ENCODE data around the gene FKBP7. TPM values are rescaled to one million over a fixed set of nuclear protein-coding genes. Genes with fewer than 3 reads are reported as not detected.
A peak's percentile ranks its signal among the peaks of the same experiment; 100 is the strongest.

FKBP7 gene
- total and polyA plus RNA-seq, 2 of the 13 experiments (the other 11 are each of a cell fraction or from before 2014, with no cell fraction given), result 12.4 to 14.8 TPM

GRCh38 chr2:178449700-178450523, 28.5 kb downstream of the FKBP7 start (continued):
- no peak for TF ChIP-seq ZNF460 (CRISPR knock-in tag; IDR thresholded peaks at IDR 0.05; ENCODE audit: borderline replicate concordance)
- TF ChIP-seq CREB1 (IDR thresholded peaks at IDR 0.05), result no peak
- peak; percentile 67; the same call in 1 of the 2 replicates for TF ChIP-seq CREB1 (CRISPR knock-in tag; IDR thresholded peaks at IDR 0.05)
- no peak for TF ChIP-seq ZNF879 (CRISPR knock-in tag; IDR thresholded peaks at IDR 0.05)
- no peak for TF ChIP-seq NFE2L2 (IDR thresholded peaks at IDR 0.05; ENCODE audit: low read length)
- no peak for TF ChIP-seq ZNF775 (CRISPR knock-in tag; IDR thresholded peaks at IDR 0.05; ENCODE audit: borderline replicate concordance)
- 0 out of 2 replicates have a peak, but pooled peaks have one; percentile 54 for TF ChIP-seq NFKBIZ (CRISPR knock-in tag; IDR thresholded peaks at IDR 0.05)
- TF ChIP-seq GTF2F1 (IDR thresholded peaks at IDR 0.05; ENCODE audit: low read length), result no peak
- 0 out of 2 replicates have a peak, but pooled peaks have one; percentile 47 for TF ChIP-seq HMG20A (CRISPR knock-in tag; IDR thresholded peaks at IDR 0.05; ENCODE audit: borderline replicate concordance)
- TF ChIP-seq ONECUT2 (CRISPR knock-in tag; IDR thresholded peaks at IDR 0.05), result no peak
- TF ChIP-seq PITX1 (CRISPR knock-in tag; IDR thresholded peaks at IDR 0.05), result no peak
- TF ChIP-seq TBP (CRISPR knock-in tag; IDR thresholded peaks at IDR 0.05), result no peak
- no peak for TF ChIP-seq ZNF713 (CRISPR knock-in tag; IDR thresholded peaks at IDR 0.05)
- no peak for TF ChIP-seq YEATS4 (CRISPR knock-in tag; IDR thresholded peaks at IDR 0.05; ENCODE audit: borderline replicate concordance)
- TF ChIP-seq ZNF747 (CRISPR knock-in tag; IDR thresholded peaks at IDR 0.05; ENCODE audit: borderline replicate concordance), result no peak
- no peak; the same call in 1 of the 2 replicates for TF ChIP-seq ARID5B (CRISPR knock-in tag; IDR thresholded peaks at IDR 0.05)
- TF ChIP-seq SAP130 (CRISPR knock-in tag; IDR thresholded peaks at IDR 0.05; ENCODE audit: low read depth), result no peak; the same call in 1 of the 2 replicates
- TF ChIP-seq ZNF709 (CRISPR knock-in tag; IDR thresholded peaks at IDR 0.05), result no peak
- peak; percentile 23; the same call in 1 of the 2 replicates for TF ChIP-seq TMF1 (CRISPR knock-in tag; IDR thresholded peaks at IDR 0.05; ENCODE audit: low read depth)
- TF ChIP-seq ZNF589 (CRISPR knock-in tag; conservative IDR thresholded peaks at IDR 0.05), result 0 out of 2 replicates have a peak, but pooled peaks have one; percentile 44
- no peak for TF ChIP-seq NCOA2 (CRISPR knock-in tag; IDR thresholded peaks at IDR 0.05)
- no peak; the same call in 1 of the 2 replicates for TF ChIP-seq ARID2 (CRISPR knock-in tag; IDR thresholded peaks at IDR 0.05; ENCODE audit: borderline replicate concordance)
- TF ChIP-seq DMTF1 (CRISPR knock-in tag; IDR thresholded peaks at IDR 0.05), result no peak
- TF ChIP-seq KLF13 (CRISPR knock-in tag; IDR thresholded peaks at IDR 0.05), result no peak
- TF ChIP-seq E2F5 (CRISPR knock-in tag; conservative IDR thresholded peaks at IDR 0.05), result no peak
